GM12878 (cell line): ENCODE measurements around the gene HNRNPAB. TPM values are rescaled to one million over a fixed set of nuclear protein-coding genes. Genes with fewer than 3 reads are reported as not detected.
A peak's percentile ranks its signal among the peaks of the same experiment; 100 is the strongest.

Experiments used
- ATAC-seq: fragments of 200-7000 bp; cut with Tn5 transposase; 3 replicates; pipeline ENCODE4 v1.9.1; 2020; ENCODE audit warnings: mild to moderate bottlenecking, moderate library complexity
- BruUV-seq: library from RNA; stranded (reverse); fragments of 400-500 nt; replicated peaks from 2 replicates; lab custom pipeline; 2021; lab: Mats Ljungman, UMichigan
- CTCF ChIA-PET: fragments of 300-600 bp; sonication (Branson Sonifier 250); formaldehyde crosslinking; extraction: SDS; loops from one replicate; lab custom pipeline; 2021; ENCODE audit warnings: inconsistent platforms; lab: Yijun Ruan, JAX
- POLR2A ChIA-PET: fragments of 350-600 bp; formaldehyde crosslinking; extraction: SDS; loops from one replicate; lab custom pipeline; 2021; ENCODE audit warnings: inconsistent platforms; lab: Charles Lee
- RAD21 ChIA-PET: fragments of 300-600 bp; sonication (Branson Sonifier 250); formaldehyde crosslinking; loops from one replicate; lab custom pipeline; 2023; ENCODE audit warnings: antibody characterized with exemption; ENCODE audit not compliant: unreplicated experiment; lab: Charles Lee
- SMC1A ChIA-PET: fragments of 300-600 bp; sonication (Branson Sonifier 250); formaldehyde crosslinking; loops from one replicate; lab custom pipeline; 2023; ENCODE audit not compliant: unreplicated experiment, uncharacterized antibody; lab: Charles Lee
- DNase-seq: peaks from one replicate; pipeline ENCODE4 v3.0.0-alpha.2; 2011; ENCODE audit warnings: low read depth, low spot score
- FAIRE-seq: peaks from 3 replicates; lab custom pipeline; 2011; peaks lifted over from hg19 to GRCh38; lab: Jason Lieb, UNC
- H2AFZ ChIP-seq: 2 replicates; pipeline ENCODE4 v1.6.0; 2011; ENCODE audit warnings: low read depth, low read length, control low read depth; ENCODE audit not compliant: control insufficient read depth
- H3K27ac ChIP-seq: 2 replicates; pipeline ENCODE4 v1.5.1; 2011; ENCODE audit warnings: control low read depth; ENCODE audit not compliant: control insufficient read depth, insufficient read depth
- H3K27me3 ChIP-seq, 2 experiments: replicated peaks in 1 of 2; 2 replicates each; pipeline versions ENCODE4 v1.6.0 to v1.6.1; 2011; ENCODE audit warnings: low read length in 1 of 2; ENCODE audit not compliant: control insufficient read depth in 2 of 2, insufficient read depth in 2 of 2
- H3K36me3 ChIP-seq, 2 experiments: 2 replicates each; pipeline ENCODE4 v1.5.1; 2011; ENCODE audit warnings: low read length in 1 of 2; ENCODE audit not compliant: control insufficient read depth in 2 of 2, insufficient read depth in 2 of 2
- H3K4me1 ChIP-seq: 2 replicates; pipeline ENCODE4 v1.6.1; 2011; ENCODE audit warnings: mild to moderate bottlenecking, low read length, moderate library complexity, mixed read lengths; ENCODE audit not compliant: control insufficient read depth, insufficient read depth
- H3K4me2 ChIP-seq: 2 replicates; pipeline ENCODE4 v1.6.0; 2011; ENCODE audit warnings: control low read depth; ENCODE audit not compliant: control insufficient read depth, insufficient read depth
- H3K4me3 ChIP-seq: fragments of 200-600 bp; sonication (generic); 2 replicates; pipeline ENCODE4 v1.5.1; 2016
- H3K79me2 ChIP-seq: 2 replicates; pipeline ENCODE4 v1.6.0; 2011; ENCODE audit warnings: low read length; ENCODE audit not compliant: control insufficient read depth, insufficient read depth
- H3K9ac ChIP-seq: 2 replicates; pipeline ENCODE4 v1.8.0; 2011; ENCODE audit warnings: low read length, control low read depth, mixed read lengths; ENCODE audit not compliant: control insufficient read depth, insufficient read depth
- H3K9me3 ChIP-seq: replicated peaks from 3 replicates; pipeline ENCODE4 v1.5.1; 2011; ENCODE audit warnings: mild to moderate bottlenecking, low read length; ENCODE audit not compliant: control insufficient read depth, insufficient read depth
- H4K20me1 ChIP-seq: 2 replicates; pipeline ENCODE4 v1.6.0; 2011; ENCODE audit not compliant: control insufficient read depth, insufficient read depth
- DPF2 ChIP-seq: fragments of 450-650 bp; IDR thresholded peaks from 2 replicates; pipeline ENCODE4 v1.6.1; 2017; ENCODE audit warnings: mild to moderate bottlenecking
- EED ChIP-seq: sonication (generic); IDR thresholded peaks from 2 replicates; pipeline ENCODE4 v1.6.1; 2016; ENCODE audit warnings: antibody characterized with exemption, low read depth
- FOXK2 ChIP-seq: fragments of 450-650 bp; IDR thresholded peaks from 2 replicates; pipeline ENCODE4 v1.6.1; 2017; ENCODE audit warnings: mild to moderate bottlenecking, moderate library complexity
- POLR2A ChIP-seq: IDR thresholded peaks from 2 replicates; pipeline ENCODE4 v1.6.1; 2011; ENCODE audit warnings: low read depth, mild to moderate bottlenecking, low read length
- POLR2AphosphoS5 ChIP-seq: IDR thresholded peaks from 2 replicates; pipeline ENCODE4 v1.6.1; 2011; ENCODE audit warnings: mild to moderate bottlenecking, low read length, inconsistent platforms
- POU2F2 ChIP-seq: IDR thresholded peaks from 3 replicates; pipeline ENCODE4 v1.6.1; 2011; ENCODE audit warnings: low read depth, mild to moderate bottlenecking, low read length, borderline replicate concordance
- SIN3A ChIP-seq: IDR thresholded peaks from 2 replicates; pipeline ENCODE4 v1.6.1; 2012; ENCODE audit warnings: low read depth, low read length, improper control_type of control experiment
- SUZ12 ChIP-seq: fragments of 200-600 bp; sonication (generic); IDR thresholded peaks from one replicate; pipeline ENCODE4 v1.6.1; 2018; ENCODE audit warnings: antibody characterized with exemption, mild to moderate bottlenecking; ENCODE audit not compliant: unreplicated experiment
- TCF3 ChIP-seq: IDR thresholded peaks from 2 replicates; pipeline ENCODE4 v1.6.1; 2012; ENCODE audit warnings: low read depth, mild to moderate bottlenecking, low read length, borderline replicate concordance; ENCODE audit not compliant: insufficient read depth
- WGBS: methylation state at CpG from one replicate; pipeline ENCODE4 v1.1.6; 2016; ENCODE audit warnings: low lambda C conversion rate; ENCODE audit not compliant: insufficient replicate concordance, insufficient coverage; ENCODE audit errors: missing lambda C conversion rate; 5-methylcytosine and 5-hydroxymethylcytosine counted together
- in situ Hi-C: fragments of 300-500 bp; cut with MboI; formaldehyde crosslinking; loops from 9 replicates; pipeline ENCODE4 v1.14.3; 2018; ENCODE audit warnings: mixed read lengths
- intact Hi-C: fragments of 100-400 bp; cut with micrococcal nuclease; formaldehyde crosslinking; loops from one replicate; pipeline ENCODE4 v1.14.2; 2022; ENCODE audit not compliant: unreplicated experiment
- polyA plus RNA-seq, 11 experiments: library from polyadenylated mRNA; depleted of rRNA in 4 of 11; unstranded in 6 of 11; stranded (reverse) in 5 of 11; fragments of >200 nt; fragmentation: Nextera tagmentation in 4 of 11; fragmentation: Illumina TruSeq in 1 of 11; extraction: Ambion mirVana in 4 of 11; extraction: Trizol in 1 of 11; gene quantifications; 1 replicate in 1 of 11; 2 replicates in 10 of 11; pipeline versions ENCODE4 v1.2.1 to v1.2.3, GENCODE V29; 2011 to 2016; ENCODE audit warnings: inconsistent platforms in 2 of 11, missing spikeins in 2 of 11, low read depth in 1 of 11
- total RNA-seq, 4 experiments: library from RNA; depleted of rRNA in 3 of 4; stranded (reverse); fragments of >200 nt in 3 of 4; fragmentation: Illumina TruSeq in 1 of 4; extraction: Trizol in 1 of 4; gene quantifications; 2 replicates each; pipeline versions ENCODE4 v1.2.1 to v1.2.3, GENCODE V29; 2013 to 2021
- TF ChIP-seq, protein P1 (sequence below): fragments of 450-650 bp; formaldehyde crosslinking; IDR thresholded peaks from 2 replicates; pipeline ENCODE4 v1.4.0; 2022; ENCODE audit warnings: mild to moderate bottlenecking, moderate library complexity

The HNRNPAB gene
- total and polyA plus RNA-seq, 10 of the 15 experiments (the other 5 are each of a cell fraction or from before 2014, with no cell fraction given): 42.3 to 330 (median 230) TPM

DNA sequence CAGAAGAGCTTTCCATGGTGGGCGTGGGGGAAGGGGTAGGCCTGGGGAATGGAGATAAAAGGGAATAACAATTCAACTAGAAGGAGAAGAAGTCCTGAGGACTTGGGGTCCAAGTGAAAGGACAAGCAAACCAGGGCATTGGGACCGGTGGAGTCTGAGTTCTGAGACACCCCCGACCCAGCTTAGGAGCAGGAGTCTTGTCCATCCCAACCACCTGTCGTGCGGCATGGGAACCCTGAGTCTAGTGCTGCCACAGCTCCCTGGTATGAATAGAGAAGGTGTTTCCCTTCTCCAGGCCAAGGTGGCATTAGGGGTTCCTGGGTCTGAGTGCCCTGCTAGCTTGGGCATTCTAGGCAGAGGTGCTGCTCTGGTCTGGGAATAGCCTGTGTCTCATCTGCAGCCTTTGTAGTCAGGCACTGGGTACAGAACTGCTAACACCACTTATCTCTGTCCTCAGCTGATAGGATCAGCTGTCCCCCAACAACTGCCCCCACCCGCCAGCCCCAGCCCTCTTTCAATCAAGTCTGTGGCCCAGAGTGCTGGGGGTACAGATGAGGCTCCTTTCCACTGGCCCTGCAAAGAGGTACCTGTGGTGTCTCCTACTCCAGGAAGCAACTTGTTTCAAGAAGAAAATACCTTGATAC lies 9.9 kb downstream of the HNRNPAB start (continued):
- TF ChIP-seq, protein P1, sequence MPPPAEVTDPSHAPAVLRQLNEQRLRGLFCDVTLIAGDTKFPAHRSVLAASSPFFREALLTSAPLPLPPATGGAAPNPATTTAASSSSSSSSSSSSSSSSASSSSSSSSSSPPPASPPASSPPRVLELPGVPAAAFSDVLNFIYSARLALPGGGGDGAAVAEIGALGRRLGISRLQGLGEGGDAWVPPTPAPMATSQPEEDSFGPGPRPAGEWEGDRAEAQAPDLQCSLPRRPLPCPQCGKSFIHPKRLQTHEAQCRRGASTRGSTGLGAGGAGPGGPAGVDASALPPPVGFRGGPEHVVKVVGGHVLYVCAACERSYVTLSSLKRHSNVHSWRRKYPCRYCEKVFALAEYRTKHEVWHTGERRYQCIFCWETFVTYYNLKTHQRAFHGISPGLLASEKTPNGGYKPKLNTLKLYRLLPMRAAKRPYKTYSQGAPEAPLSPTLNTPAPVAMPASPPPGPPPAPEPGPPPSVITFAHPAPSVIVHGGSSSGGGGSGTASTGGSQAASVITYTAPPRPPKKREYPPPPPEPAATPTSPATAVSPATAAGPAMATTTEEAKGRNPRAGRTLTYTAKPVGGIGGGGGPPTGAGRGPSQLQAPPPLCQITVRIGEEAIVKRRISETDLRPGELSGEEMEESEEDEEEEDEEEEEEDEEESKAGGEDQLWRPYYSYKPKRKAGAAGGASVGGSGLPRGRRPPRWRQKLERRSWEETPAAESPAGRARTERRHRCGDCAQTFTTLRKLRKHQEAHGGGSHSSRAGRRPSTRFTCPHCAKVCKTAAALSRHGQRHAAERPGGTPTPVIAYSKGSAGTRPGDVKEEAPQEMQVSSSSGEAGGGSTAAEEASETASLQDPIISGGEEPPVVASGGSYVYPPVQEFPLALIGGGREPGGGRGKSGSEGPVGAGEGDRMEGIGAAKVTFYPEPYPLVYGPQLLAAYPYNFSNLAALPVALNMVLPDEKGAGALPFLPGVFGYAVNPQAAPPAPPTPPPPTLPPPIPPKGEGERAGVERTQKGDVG: no peak
- TF ChIP-seq SUZ12 (no peak), POLR2A (peak; percentile 52; the same call in 1 of the 2 replicates), TCF3 (no peak), POU2F2 (0 out of 3 replicates have a peak, but pooled peaks have one; percentile 30)

DNA sequence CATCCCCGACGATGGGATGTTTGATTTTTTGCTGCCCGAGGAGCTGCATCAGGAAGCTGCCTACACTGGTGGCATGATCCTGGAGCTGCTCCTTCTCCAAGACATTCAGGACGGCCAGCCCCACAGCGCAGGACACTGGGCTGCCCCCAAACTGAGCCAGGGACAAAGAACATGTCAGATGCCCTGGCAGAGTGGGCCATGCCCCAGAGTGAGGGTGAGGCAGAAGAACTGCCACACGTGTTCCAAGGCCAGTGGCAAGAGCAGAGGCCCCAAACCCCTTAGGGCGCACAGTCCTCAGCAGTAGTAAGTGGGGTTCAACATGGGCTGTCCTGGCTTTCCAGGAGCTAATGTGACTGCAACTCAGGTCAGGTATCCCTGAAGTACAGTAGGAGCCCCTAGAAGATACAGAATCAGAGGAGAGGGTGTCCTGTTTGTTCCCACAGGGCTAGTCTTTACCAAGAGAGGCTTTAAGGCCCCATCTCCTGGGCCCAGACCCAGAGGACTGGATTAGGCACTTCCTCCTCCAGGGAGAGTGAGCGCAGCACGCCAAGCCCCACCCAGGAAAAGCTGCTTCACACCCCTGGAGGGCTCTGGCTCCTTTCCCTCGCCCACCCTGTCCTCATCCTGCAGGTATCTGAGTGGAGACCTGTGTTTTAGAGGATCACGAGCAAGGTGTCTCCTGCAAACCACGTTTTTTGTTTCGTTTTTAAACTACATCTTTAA lies 11.1 kb downstream of the HNRNPAB start:
- H3K9ac ChIP-seq: no peak overlapping the region
- no TSS peak for BruUV-seq
- intact Hi-C loops (no loop called here), in situ Hi-C loops (no loop called here)
- ATAC-seq (peak; percentile 3; the same call in 1 of the 3 replicates), FAIRE-seq (no peak), DNase-seq (no peak)
- H3K4me3 ChIP-seq: no peak overlapping the region
- no peaks in the 10 kb centered on the region for H3K27me3 ChIP-seq
- TF ChIP-seq FOXK2 (no peak), DPF2 (no peak), SIN3A (no peak), EED (no peak), POLR2AphosphoS5 (peak; percentile 4; the same call in 1 of the 2 replicates), POLR2A (peak; percentile 60)
- no peak overlapping the region for H2AFZ ChIP-seq
- WGBS: 66% methylated on average over 13 of the region's 13 CpGs
- peaks cover under 1% of the 10 kb centered on the region; the same call in 1 of the 2 replicates for H3K79me2 ChIP-seq
- peaks cover 35% of the 10 kb centered on the region in 2 experiments for H3K36me3 ChIP-seq
- H3K27ac ChIP-seq: no peak overlapping the region
- RAD21 ChIA-PET: no interaction called here
- H3K4me1 ChIP-seq: no peaks in the 10 kb centered on the region; the same call in 1 of the 2 replicates
- POLR2A ChIA-PET: interaction anchor here (0.5 to 3.9 kb wide), 2 partner anchors 11 to 845 kb away, joined by 3 to 13 read pairs; partner anchors contain the start of gene HNRNPAB
- SMC1A ChIA-PET: interaction anchor here (1.0 to 1.5 kb wide), 2 partner anchors 8 to 10 kb away, joined by 4 to 6 read pairs; no protein-coding TSS in a partner anchor
- CTCF ChIA-PET: interaction anchor here (1.8 kb wide), 1 partner anchor 9 kb away, joined by 12 read pairs; no protein-coding TSS in a partner anchor
- H4K20me1 ChIP-seq: no peaks in the 10 kb centered on the region; the same call in 1 of the 2 replicates
- H3K4me2 ChIP-seq: no peak overlapping the region
- H3K9me3 ChIP-seq: no peaks in the 10 kb centered on the region
